Thymus (tissue), 11 donors: ENCODE data around the gene DDI1. TPM values are rescaled to one million over a fixed set of nuclear protein-coding genes. Genes with fewer than 3 reads are reported as not detected.

Source experiments
- DNase-seq, 9 donors: peaks; one replicate each; pipeline ENCODE4 v3.0.0-alpha.2; 2013; ENCODE audit warnings: low spot score in 9 of 9, low read depth in 6 of 9, missing footprints in 1 of 9
- H3K27ac ChIP-seq, 2 donors: one replicate each; pipeline ENCODE4 v1.5.1; 2013; ENCODE audit warnings: control low read depth in 1 of 2, low read depth in 1 of 2, low read length in 1 of 2, mild to moderate bottlenecking in 1 of 2, moderate library complexity in 1 of 2
- H3K27me3 ChIP-seq, 2 donors: one replicate each; pipeline ENCODE4 v1.5.1; 2013; ENCODE audit warnings: low read length in 1 of 2; ENCODE audit not compliant: control insufficient read depth in 2 of 2, insufficient read depth in 1 of 2
- H3K36me3 ChIP-seq, 2 donors: one replicate each; pipeline ENCODE4 v1.5.1; 2013; ENCODE audit warnings: low read length in 1 of 2, mild to moderate bottlenecking in 1 of 2, moderate library complexity in 1 of 2; ENCODE audit not compliant: control insufficient read depth in 2 of 2, insufficient read depth in 2 of 2
- H3K4me1 ChIP-seq, 2 donors: one replicate each; pipeline ENCODE4 v1.5.1; 2013; ENCODE audit warnings: low read length in 2 of 2; ENCODE audit not compliant: control insufficient read depth in 2 of 2, insufficient read depth in 2 of 2
- H3K4me3 ChIP-seq, 2 donors: one replicate each; pipeline ENCODE4 v1.5.1; 2013; ENCODE audit warnings: low read length in 2 of 2, control low read depth in 1 of 2, mild to moderate bottlenecking in 1 of 2
- H3K9me3 ChIP-seq, 2 donors: one replicate each; pipeline ENCODE4 v1.5.1; 2013; ENCODE audit warnings: low read length in 1 of 2, mild to moderate bottlenecking in 1 of 2; ENCODE audit not compliant: control insufficient read depth in 2 of 2, insufficient read depth in 1 of 2
- WGBS: extraction: QIAGEN DNeasy Blood & Tissue Kit; methylation state at CpG from one replicate; pipeline ENCODE4 v1.1.7; 2013; 5-methylcytosine and 5-hydroxymethylcytosine counted together
- polyA plus RNA-seq: library from polyadenylated mRNA; stranded (reverse); fragments of 200-250 nt; gene quantifications from one replicate; pipeline ENCODE4 v1.2.3, GENCODE V29; 2013
- total RNA-seq: library from RNA; stranded (reverse); fragments of 120-200 nt; gene quantifications from one replicate; pipeline ENCODE4 v1.2.4, GENCODE V29; 2013
- donor health status: healthy.

The DDI1 gene
- total and polyA plus RNA-seq, 2 donors: not detected

DNA sequence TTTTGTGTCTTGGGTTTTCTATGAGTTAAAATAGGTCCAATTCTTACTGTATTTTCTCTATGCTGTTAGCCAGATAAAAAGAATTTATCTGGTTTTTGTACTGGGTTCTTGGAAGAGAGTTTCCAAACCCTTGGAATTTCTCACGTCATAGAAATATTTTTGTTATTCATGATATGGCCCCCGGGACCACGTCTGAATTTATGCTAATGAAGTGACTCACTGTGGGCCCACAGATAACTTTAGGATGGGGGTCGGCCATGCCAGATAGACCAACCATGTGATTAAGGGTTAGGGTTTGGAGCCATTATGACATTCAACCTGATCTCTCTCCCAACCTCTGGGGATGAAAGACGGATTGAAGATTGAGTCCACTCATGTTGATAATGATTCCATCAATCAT, 35.6 kb upstream of the DDI1 start:
- Histone ChIP-seq H3K27ac (no peak overlapping the region), H3K36me3 (no peaks in the 10 kb centered on the region), H3K4me1 (no peaks in the 10 kb centered on the region), H3K4me3 (no peak overlapping the region), H3K9me3 (no peaks in the 10 kb centered on the region), H3K27me3 (no peaks in the 10 kb centered on the region)
- no peak for DNase-seq
- WGBS: 82% methylated on average over 5 of the region's 5 CpGs

GRCh38 chr11:104001561-104002056, 34.8 kb upstream of the DDI1 start:
- Histone ChIP-seq H3K4me3 (no peak overlapping the region), H3K4me1 (no peaks in the 10 kb centered on the region), H3K27me3 (no peaks in the 10 kb centered on the region), H3K9me3 (no peaks in the 10 kb centered on the region), H3K27ac (no peak overlapping the region), H3K36me3 (no peaks in the 10 kb centered on the region)
- no peak for DNase-seq
- 87% methylated on average over 3 of the region's 3 CpGs for WGBS

DNA sequence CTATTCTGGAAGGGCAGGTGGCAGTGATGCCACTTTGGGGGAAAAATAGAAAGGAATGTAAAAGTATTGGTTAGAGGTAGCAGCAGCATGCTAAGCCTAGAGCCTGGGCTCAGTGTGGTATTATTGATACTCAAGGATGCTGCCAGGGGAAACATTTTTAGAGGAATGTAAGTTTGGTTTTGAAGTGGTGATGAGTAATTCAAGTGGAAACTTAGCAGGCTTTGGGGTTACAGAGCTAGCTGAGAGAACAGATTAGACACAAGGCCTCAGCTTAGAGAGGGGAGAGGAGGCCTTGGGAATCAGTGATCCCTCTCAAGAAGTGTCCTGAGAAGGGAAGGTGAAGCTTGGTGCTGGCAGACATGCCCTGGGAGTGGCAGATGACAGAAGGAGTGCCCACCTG, 32.9 kb upstream of the DDI1 start:
- no peak for DNase-seq
- no peaks in the 10 kb centered on the region for H3K36me3 ChIP-seq
- H3K27me3 ChIP-seq: no peaks in the 10 kb centered on the region
- H3K4me3 ChIP-seq: no peak overlapping the region
- no peaks in the 10 kb centered on the region for H3K4me1 ChIP-seq
- H3K9me3 ChIP-seq: no peaks in the 10 kb centered on the region
- H3K27ac ChIP-seq: no peak overlapping the region

DNA sequence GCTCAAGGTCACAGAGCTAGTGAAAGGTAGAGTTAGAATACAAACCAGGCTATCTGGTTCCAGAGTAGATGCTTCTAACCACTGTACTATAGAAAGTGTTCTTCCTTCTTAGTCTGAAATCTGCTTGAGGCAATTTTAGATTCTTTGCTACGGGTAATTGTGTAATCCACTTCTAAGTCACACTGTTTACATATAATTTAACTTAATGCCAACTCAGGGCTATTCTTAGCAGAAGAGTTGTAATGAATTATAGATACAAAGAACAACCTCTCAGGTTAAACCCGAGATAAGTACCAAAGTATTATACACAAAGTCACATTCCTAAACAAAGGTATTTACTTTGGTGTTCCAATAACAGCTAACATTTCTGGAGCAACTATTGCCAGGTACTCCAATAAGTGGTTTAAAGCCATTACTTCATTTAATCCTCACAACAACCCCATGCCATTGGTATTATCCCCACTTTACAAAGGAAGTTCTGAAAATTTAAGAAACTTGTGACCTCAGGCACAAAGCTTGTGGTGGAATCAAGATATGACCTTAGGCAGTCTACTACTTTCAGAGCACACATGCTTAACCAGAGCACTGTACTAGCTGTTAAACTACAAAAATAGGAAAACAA, 31.1 kb upstream of the DDI1 start:
- 90% methylated on average over 2 of the region's 2 CpGs for WGBS
- no peak for DNase-seq
- no peak overlapping the region for H3K4me3 ChIP-seq
- no peak overlapping the region for H3K27ac ChIP-seq
- H3K36me3 ChIP-seq: no peaks in the 10 kb centered on the region
- H3K27me3 ChIP-seq: no peaks in the 10 kb centered on the region
- H3K9me3 ChIP-seq: no peaks in the 10 kb centered on the region
- H3K4me1 ChIP-seq: no peaks in the 10 kb centered on the region

GRCh38 chr11:104009744-104010143, 26.7 kb upstream of the DDI1 start:
- no peaks in the 10 kb centered on the region for H3K4me1 ChIP-seq
- peaks cover 0 to 2% of the 10 kb centered on the region in 2 donors for H3K9me3 ChIP-seq
- no peak overlapping the region for H3K27ac ChIP-seq
- WGBS: 91% methylated on average over 3 of the region's 3 CpGs
- no peak for DNase-seq
- no peaks in the 10 kb centered on the region for H3K36me3 ChIP-seq
- H3K27me3 ChIP-seq: no peaks in the 10 kb centered on the region
- no peak overlapping the region for H3K4me3 ChIP-seq

DNA sequence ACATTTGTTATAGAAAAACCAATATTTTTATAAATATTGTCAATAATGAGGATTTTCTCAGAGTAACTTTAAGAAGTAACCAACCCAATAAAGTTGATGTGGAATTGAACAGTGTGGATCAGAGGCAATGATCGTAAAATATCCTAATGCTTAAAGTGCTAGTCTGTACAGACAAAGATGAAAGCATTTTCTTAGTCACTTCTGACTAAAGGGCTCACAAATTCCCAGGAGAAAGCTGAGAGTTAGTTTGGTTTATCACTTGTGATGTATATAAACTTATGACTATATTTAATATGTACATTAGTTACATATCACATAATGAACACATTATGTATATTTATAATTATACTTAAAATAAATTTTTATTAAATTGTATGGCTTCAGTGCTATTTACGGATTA, 25.4 kb upstream of the DDI1 start:
- H3K9me3 ChIP-seq: peaks cover 0 to 2% of the 10 kb centered on the region in 2 donors
- no peaks in the 10 kb centered on the region for H3K27me3 ChIP-seq
- 95% methylated on average over 2 of the region's 2 CpGs for WGBS
- no peak overlapping the region for H3K4me3 ChIP-seq
- DNase-seq: no peak
- no peaks in the 10 kb centered on the region for H3K4me1 ChIP-seq
- H3K27ac ChIP-seq: no peak overlapping the region
- no peaks in the 10 kb centered on the region for H3K36me3 ChIP-seq

GRCh38 chr11:104015649-104016415, 20.6 kb upstream of the DDI1 start:
- Histone ChIP-seq H3K36me3 (no peaks in the 10 kb centered on the region), H3K9me3 (peaks cover 0 to 2% of the 10 kb centered on the region in 2 donors), H3K27ac (no peak overlapping the region), H3K27me3 (no peaks in the 10 kb centered on the region), H3K4me1 (no peaks in the 10 kb centered on the region), H3K4me3 (no peak overlapping the region)
- WGBS: 92% methylated on average over 3 of the region's 3 CpGs
- no peak for DNase-seq

GRCh38 chr11:104024572-104024971, 11.9 kb upstream of the DDI1 start:
- DNase-seq: no peak
- H3K4me1 ChIP-seq: no peaks in the 10 kb centered on the region
- H3K27me3 ChIP-seq: no peaks in the 10 kb centered on the region
- no peaks in the 10 kb centered on the region for H3K9me3 ChIP-seq
- no peak overlapping the region for H3K27ac ChIP-seq
- no peak overlapping the region for H3K4me3 ChIP-seq
- H3K36me3 ChIP-seq: no peaks in the 10 kb centered on the region
- 91% methylated on average over 2 of the region's 2 CpGs for WGBS

DNA sequence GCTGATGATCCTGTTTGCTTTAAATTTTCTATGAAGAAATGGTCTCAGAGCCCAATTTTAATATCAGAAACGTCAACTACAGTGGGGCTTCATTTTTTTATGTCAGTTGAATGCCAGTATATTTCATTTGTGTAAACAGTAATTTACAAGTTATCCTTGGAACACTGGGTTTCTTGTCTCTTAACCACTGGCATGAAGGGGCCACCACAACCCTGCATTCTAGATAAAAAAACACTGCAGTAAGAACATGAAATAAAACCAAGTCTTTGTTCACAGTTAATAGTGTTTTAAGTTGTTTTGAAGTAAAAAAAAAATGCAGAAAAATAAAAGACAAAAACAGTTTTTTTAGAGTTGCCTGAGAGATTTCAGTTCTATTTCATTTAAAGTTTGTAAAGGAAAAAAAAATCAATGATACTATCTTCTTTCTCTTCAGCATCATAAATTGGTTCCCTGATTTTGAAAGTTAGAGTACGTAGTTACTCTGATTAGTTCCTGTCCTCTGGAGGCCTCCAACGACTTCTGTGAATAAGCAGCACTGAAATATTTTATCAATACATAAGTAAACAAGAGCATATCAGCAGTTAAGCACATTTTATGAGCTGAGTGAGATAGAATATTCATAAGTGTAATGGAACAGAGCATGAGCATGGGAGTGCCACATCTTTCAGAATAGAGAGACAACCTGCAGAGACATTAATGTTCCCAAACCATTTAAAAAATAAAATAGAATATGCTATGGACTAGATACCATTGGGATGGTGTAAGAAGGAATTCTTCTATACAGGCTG, 7.8 kb upstream of the DDI1 start:
- Histone ChIP-seq H3K4me1 (no peaks in the 10 kb centered on the region), H3K9me3 (no peaks in the 10 kb centered on the region), H3K4me3 (no peak overlapping the region), H3K27ac (no peak overlapping the region), H3K27me3 (no peaks in the 10 kb centered on the region), H3K36me3 (no peaks in the 10 kb centered on the region)
- 85% methylated on average over 3 of the region's 3 CpGs for WGBS
- no peak for DNase-seq
